ENCODE data around the gene PTK6.

The PTK6 gene

GRCh38 chr20:63556873-63557478 lies 19.8 kb upstream of the PTK6 start:
- no peak for DNase-seq

GRCh38 chr20:63555661-63556381 lies 18.6 kb upstream of the PTK6 start:
- no peak for DNase-seq

- DNase-seq = no peak
Measured at GRCh38 chr20:63554361-63555278, 17.4 kb upstream of the PTK6 start.

- peak; percentile 38 for DNase-seq
Measured at GRCh38 chr20:63553933-63554290, 16.7 kb upstream of the PTK6 start, which contains the start of gene FNDC11. Gene FNDC11 (plus strand): TSS chr20:63554159. CDS start chr20:63555664, 1,505 bp downstream.

GRCh38 chr20:63553251-63553932 lies 16.2 kb upstream of the PTK6 start:
- peak; percentile 96 for DNase-seq

GRCh38 chr20:63552481-63553249 lies 15.5 kb upstream of the PTK6 start:
- peak; percentile 46 for DNase-seq

GRCh38 chr20:63551068-63551467 lies 13.9 kb upstream of the PTK6 start:
- DNase-seq = no peak

- no peak for DNase-seq
Measured at GRCh38 chr20:63549679-63550282, 12.6 kb upstream of the PTK6 start.

GRCh38 chr20:63549019-63549418 lies 11.8 kb upstream of the PTK6 start:
- no peak for DNase-seq

- DNase-seq = no peak
Measured at GRCh38 chr20:63548542-63548941, 11.4 kb upstream of the PTK6 start.

- no peak for DNase-seq
Measured at GRCh38 chr20:63547725-63548480, 10.7 kb upstream of the PTK6 start, which contains the start of gene SRMS. Gene SRMS (minus strand): TSS chr20:63547749. CDS start chr20:63547463, 286 bp downstream.

GRCh38 chr20:63546956-63547724 lies 10.0 kb upstream of the PTK6 start:
- DNase-seq = no peak

GRCh38 chr20:63546256-63546955 lies 9.2 kb upstream of the PTK6 start:
- DNase-seq = no peak

GRCh38 chr20:63545814-63546213 lies 8.6 kb upstream of the PTK6 start:
- no peak for DNase-seq

GRCh38 chr20:63544958-63545516 lies 7.9 kb upstream of the PTK6 start:
- DNase-seq = no peak

GRCh38 chr20:63544241-63544957 lies 7.2 kb upstream of the PTK6 start:
- no peak for DNase-seq

GRCh38 chr20:63543733-63544132 lies 6.6 kb upstream of the PTK6 start:
- DNase-seq = no peak

GRCh38 chr20:63543131-63543530 lies 6.0 kb upstream of the PTK6 start:
- no peak for DNase-seq
